HFF-Myc (cell line): ENCODE measurements around the gene LATS1.
"Not testable (repeated sequence)": the region's sequence is repeated elsewhere in the genome, so short reads cannot be mapped to it uniquely, and the experiment has no call there.

Source experiments
- DNase-seq: peaks from one replicate; pipeline ENCODE4 v3.0.0-alpha.2; 2011; ENCODE audit warnings: low read depth; ENCODE audit errors: extremely low read depth
- H3K4me3 ChIP-seq: replicated peaks from 2 replicates; pipeline ENCODE4 v1.5.1; 2011; ENCODE audit warnings: low read depth, mild to moderate bottlenecking, control low read depth, low read length
- CTCF ChIP-seq: IDR thresholded peaks from 2 replicates; pipeline ENCODE4 v1.5.1; 2012; ENCODE audit warnings: mild to moderate bottlenecking, low read depth, low read length, control low read depth; ENCODE audit errors: missing control alignments

Gene LATS1

GRCh38 chr6:149754548-149754947 lies 36.6 kb upstream of the LATS1 start:
- no peak for DNase-seq
- no peak for TF ChIP-seq CTCF
- H3K4me3 ChIP-seq = no peak overlapping the region

- DNase-seq, H3K4me3 ChIP-seq: not testable (repeated sequence)
Observed at GRCh38 chr6:149753374-149753637, 35.4 kb upstream of the LATS1 start.

- TF ChIP-seq CTCF = no peak
- DNase-seq = no peak
- no peak overlapping the region for H3K4me3 ChIP-seq
Observed at GRCh38 chr6:149752600-149753373, 34.9 kb upstream of the LATS1 start.

- DNase-seq = not testable (repeated sequence)
Observed at GRCh38 chr6:149751920-149752319, 34.0 kb upstream of the LATS1 start.

GRCh38 chr6:149751239-149751638 lies 33.3 kb upstream of the LATS1 start:
- H3K4me3 ChIP-seq = peak overlapping the region; percentile 99
- DNase-seq = no peak
- no peak for TF ChIP-seq CTCF

More at GRCh38 chr6:149751920-149752319, 34.0 kb upstream of the LATS1 start:
- not testable (repeated sequence) for H3K4me3 ChIP-seq

GRCh38 chr6:149750136-149750609 lies 32.3 kb upstream of the LATS1 start:
- H3K4me3 ChIP-seq = peak overlapping the region; percentile 99
- DNase-seq = no peak
- no peak for TF ChIP-seq CTCF

GRCh38 chr6:149749594-149750135 lies 31.8 kb upstream of the LATS1 start, which contains the start of gene PCMT1:
Gene PCMT1 (plus strand): TSS chr6:149749741. CDS start chr6:149749902, 161 bp downstream.
- DNase-seq = peak; percentile 52
- H3K4me3 ChIP-seq = peak within 1 kb of the TSS; percentile 99
- TF ChIP-seq CTCF = no peak

- not testable (repeated sequence) for DNase-seq
- H3K4me3 ChIP-seq = peak overlapping the region; percentile 99
Observed at GRCh38 chr6:149749082-149749593, 31.2 kb upstream of the LATS1 start.
